GM18867 (cell line): Measurements from ENCODE around the gene NADSYN1.
"Not testable (repeated sequence)": the region's sequence is repeated elsewhere in the genome, so short reads cannot be mapped to it uniquely, and the experiment has no call there.

Experiments used
- ATAC-seq: cut with Tn5 transposase; IDR thresholded peaks from one replicate; pipeline ENCODE4 v1.9.1; 2021; ENCODE audit warnings: mild to moderate bottlenecking, moderate library complexity; ENCODE audit not compliant: unreplicated experiment

NADSYN1 gene

GRCh38 chr11:71453037-71453917, at the start of gene NADSYN1:
Gene NADSYN1, plus strand, starts transcription at chr11:71453203. Its CDS starts 94 bp downstream, at chr11:71453297.
- peak; percentile 53 for ATAC-seq

- no peak for ATAC-seq
Measured at GRCh38 chr11:71404209-71404608, 48.8 kb upstream of the NADSYN1 start.

- no peak for ATAC-seq
Measured at GRCh38 chr11:71406681-71407080, 46.3 kb upstream of the NADSYN1 start.

GRCh38 chr11:71407356-71407755, 45.6 kb upstream of the NADSYN1 start:
- no peak for ATAC-seq

- ATAC-seq, result no peak
Measured at GRCh38 chr11:71408826-71409225, 44.2 kb upstream of the NADSYN1 start.

- no peak for ATAC-seq
Measured at GRCh38 chr11:71410363-71410966, 42.5 kb upstream of the NADSYN1 start.

- ATAC-seq, result no peak
Measured at GRCh38 chr11:71414645-71415044, 38.4 kb upstream of the NADSYN1 start.

GRCh38 chr11:71418643-71419042, 34.4 kb upstream of the NADSYN1 start:
- no peak for ATAC-seq

GRCh38 chr11:71420455-71421241, 32.4 kb upstream of the NADSYN1 start:
- no peak for ATAC-seq

GRCh38 chr11:71421392-71421950, 31.5 kb upstream of the NADSYN1 start:
- ATAC-seq, result no peak

- not testable (repeated sequence) for ATAC-seq
Measured at GRCh38 chr11:71422318-71422717, 30.7 kb upstream of the NADSYN1 start.

GRCh38 chr11:71423181-71423790, 29.7 kb upstream of the NADSYN1 start:
- no peak for ATAC-seq

- no peak for ATAC-seq
Measured at GRCh38 chr11:71425409-71425808, 27.6 kb upstream of the NADSYN1 start.

- ATAC-seq, result no peak
Measured at GRCh38 chr11:71425860-71426259, 27.1 kb upstream of the NADSYN1 start.

- no peak for ATAC-seq
Measured at GRCh38 chr11:71426413-71426812, 26.6 kb upstream of the NADSYN1 start.

GRCh38 chr11:71428861-71429435, 24.1 kb upstream of the NADSYN1 start:
- no peak for ATAC-seq

- no peak for ATAC-seq
Measured at GRCh38 chr11:71429701-71430100, 23.3 kb upstream of the NADSYN1 start.

- no peak for ATAC-seq
Measured at GRCh38 chr11:71430166-71430565, 22.8 kb upstream of the NADSYN1 start.

GRCh38 chr11:71431271-71431670, 21.7 kb upstream of the NADSYN1 start:
- ATAC-seq, result no peak
